ENCODE data around the gene COL4A2.

COL4A2 gene

DNA sequence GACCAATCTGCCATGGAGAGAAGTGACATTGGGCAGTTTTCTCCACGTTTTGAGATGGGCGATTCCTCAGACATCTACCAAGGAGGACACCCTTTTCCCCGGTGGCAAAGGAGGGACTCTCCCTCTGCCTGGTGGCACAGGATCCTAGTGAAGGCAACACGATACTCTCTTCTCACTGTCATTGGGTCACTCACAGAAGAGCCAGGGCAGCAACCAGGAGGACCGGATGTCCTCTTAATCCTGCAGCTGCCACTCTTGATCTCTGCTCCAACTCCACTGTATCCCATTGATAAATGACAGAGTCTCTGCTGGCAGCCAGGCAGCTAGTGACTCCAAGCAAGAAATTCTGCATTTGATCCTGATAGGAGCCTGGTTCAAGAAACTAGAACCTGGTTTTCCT, 42.2 kb downstream of the COL4A2 start:
- no peak overlapping the region for H3K27ac ChIP-seq (ENCODE audit: extremely low read depth, low read depth, low read length)
- H3K4me3 ChIP-seq (ENCODE audit: low read depth, low read length) = no peak overlapping the region
- CTCF ChIA-PET = interaction anchor here (0.6 kb wide), 1 partner anchor 63 kb away, joined by 4 read pairs; no protein-coding TSS in a partner anchor
- H3K36me3 ChIP-seq (ENCODE audit: control insufficient read depth in 2 of 2, insufficient read depth in 1 of 2, low read length in 2 of 2) = no peaks in the 10 kb centered on the region
- H3K4me1 ChIP-seq (ENCODE audit: control insufficient read depth, insufficient read depth, low read length) = peaks cover 3% of the 10 kb centered on the region; the same call in 1 of the 2 replicates
- no peaks in the 10 kb centered on the region for H3K9me3 ChIP-seq (ENCODE audit: control insufficient read depth, insufficient read depth, low read depth, low read length)
- TF ChIP-seq ZNF501 (tag by site-specific recombination; IDR thresholded peaks at IDR 0.05) = no peak
- no peak for TF ChIP-seq GLIS1 (tag by site-specific recombination; IDR thresholded peaks at IDR 0.05)
- TF ChIP-seq ZNF341 (tag by site-specific recombination; IDR thresholded peaks at IDR 0.05; ENCODE audit: low read depth) = no peak
- TF ChIP-seq, protein P1, sequence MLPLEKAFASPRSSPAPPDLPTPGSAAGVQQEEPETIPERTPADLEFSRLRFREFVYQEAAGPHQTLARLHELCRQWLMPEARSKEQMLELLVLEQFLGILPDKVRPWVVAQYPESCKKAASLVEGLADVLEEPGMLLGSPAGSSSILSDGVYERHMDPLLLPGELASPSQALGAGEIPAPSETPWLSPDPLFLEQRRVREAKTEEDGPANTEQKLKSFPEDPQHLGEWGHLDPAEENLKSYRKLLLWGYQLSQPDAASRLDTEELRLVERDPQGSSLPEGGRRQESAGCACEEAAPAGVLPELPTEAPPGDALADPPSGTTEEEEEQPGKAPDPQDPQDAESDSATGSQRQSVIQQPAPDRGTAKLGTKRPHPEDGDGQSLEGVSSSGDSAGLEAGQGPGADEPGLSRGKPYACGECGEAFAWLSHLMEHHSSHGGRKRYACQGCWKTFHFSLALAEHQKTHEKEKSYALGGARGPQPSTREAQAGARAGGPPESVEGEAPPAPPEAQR (tag by site-specific recombination; IDR thresholded peaks at IDR 0.05) = no peak
- no peak for TF ChIP-seq ZNF112 (tag by site-specific recombination; IDR thresholded peaks at IDR 0.05)
- TF ChIP-seq EGR2 (tag by site-specific recombination; IDR thresholded peaks at IDR 0.05; ENCODE audit: low read depth) = no peak
- no peak for TF ChIP-seq ZSCAN23 (tag by site-specific recombination; IDR thresholded peaks at IDR 0.05)
- no peak for TF ChIP-seq ZNF561 (tag by site-specific recombination; IDR thresholded peaks at IDR 0.05; ENCODE audit: borderline replicate concordance)
- no peak for TF ChIP-seq ZNF791 (tag by site-specific recombination; IDR thresholded peaks at IDR 0.05)
- no peak for TF ChIP-seq ZNF24 (tag by site-specific recombination; IDR thresholded peaks at IDR 0.05)
- no peak for TF ChIP-seq ZNF433 (tag by site-specific recombination; IDR thresholded peaks at IDR 0.05; ENCODE audit: low read depth)
- TF ChIP-seq KLF8 (tag by site-specific recombination; IDR thresholded peaks at IDR 0.05) = no peak
- no peak for TF ChIP-seq ZNF132 (tag by site-specific recombination; IDR thresholded peaks at IDR 0.05; ENCODE audit: borderline replicate concordance)
- no peak for TF ChIP-seq ZNF302 (tag by site-specific recombination; IDR thresholded peaks at IDR 0.05; ENCODE audit: low read depth)
- no peak for TF ChIP-seq ZNF600 (tag by site-specific recombination; IDR thresholded peaks at IDR 0.05)
- no peak for TF ChIP-seq SP3 (tag by site-specific recombination; IDR thresholded peaks at IDR 0.05)
- TF ChIP-seq SCRT1 (tag by site-specific recombination; IDR thresholded peaks at IDR 0.05; ENCODE audit: borderline replicate concordance) = no peak
- TF ChIP-seq, protein P2, sequence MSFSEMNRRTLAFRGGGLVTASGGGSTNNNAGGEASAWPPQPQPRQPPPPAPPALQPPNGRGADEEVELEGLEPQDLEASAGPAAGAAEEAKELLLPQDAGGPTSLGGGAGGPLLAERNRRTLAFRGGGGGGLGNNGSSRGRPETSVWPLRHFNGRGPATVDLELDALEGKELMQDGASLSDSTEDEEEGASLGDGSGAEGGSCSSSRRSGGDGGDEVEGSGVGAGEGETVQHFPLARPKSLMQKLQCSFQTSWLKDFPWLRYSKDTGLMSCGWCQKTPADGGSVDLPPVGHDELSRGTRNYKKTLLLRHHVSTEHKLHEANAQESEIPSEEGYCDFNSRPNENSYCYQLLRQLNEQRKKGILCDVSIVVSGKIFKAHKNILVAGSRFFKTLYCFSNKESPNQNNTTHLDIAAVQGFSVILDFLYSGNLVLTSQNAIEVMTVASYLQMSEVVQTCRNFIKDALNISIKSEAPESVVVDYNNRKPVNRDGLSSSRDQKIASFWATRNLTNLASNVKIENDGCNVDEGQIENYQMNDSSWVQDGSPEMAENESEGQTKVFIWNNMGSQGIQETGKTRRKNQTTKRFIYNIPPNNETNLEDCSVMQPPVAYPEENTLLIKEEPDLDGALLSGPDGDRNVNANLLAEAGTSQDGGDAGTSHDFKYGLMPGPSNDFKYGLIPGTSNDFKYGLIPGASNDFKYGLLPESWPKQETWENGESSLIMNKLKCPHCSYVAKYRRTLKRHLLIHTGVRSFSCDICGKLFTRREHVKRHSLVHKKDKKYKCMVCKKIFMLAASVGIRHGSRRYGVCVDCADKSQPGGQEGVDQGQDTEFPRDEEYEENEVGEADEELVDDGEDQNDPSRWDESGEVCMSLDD (tag by site-specific recombination; IDR thresholded peaks at IDR 0.05) = no peak
- POLR2A ChIA-PET = no interaction called here

DNA sequence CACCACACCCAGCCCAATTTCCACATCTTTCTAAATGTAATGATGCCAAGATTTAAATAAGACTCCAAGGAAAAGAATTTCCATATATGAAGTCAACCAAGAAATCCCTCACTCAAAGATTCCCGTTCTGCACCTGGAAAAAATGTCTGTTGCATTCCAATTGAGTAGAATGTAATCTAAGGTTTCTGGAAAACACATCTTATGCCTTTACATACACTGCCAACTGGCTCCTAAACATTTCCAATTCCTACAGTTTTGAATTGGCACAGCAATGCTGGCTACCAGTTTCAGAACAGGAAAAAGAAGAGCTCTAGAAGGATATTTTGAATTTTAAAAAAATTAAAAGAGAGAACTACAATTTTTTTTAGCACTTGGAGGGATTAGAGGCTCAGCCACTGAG, 43.0 kb downstream of the COL4A2 start:
- no peak overlapping the region for H3K27ac ChIP-seq (ENCODE audit: extremely low read depth, low read depth, low read length)
- H3K4me1 ChIP-seq (ENCODE audit: control insufficient read depth, insufficient read depth, low read length) = peaks cover 3% of the 10 kb centered on the region; the same call in 1 of the 2 replicates
- TF ChIP-seq ZFHX2 (tag by site-specific recombination; conservative IDR thresholded peaks at IDR 0.05) (no peak), ZNF16 (tag by site-specific recombination; IDR thresholded peaks at IDR 0.05; ENCODE audit: low read depth) (no peak), KLF1 (tag by site-specific recombination; IDR thresholded peaks at IDR 0.05) (no peak), ZNF664 (tag by site-specific recombination; IDR thresholded peaks at IDR 0.05) (no peak), ZBTB7A (tag by site-specific recombination; IDR thresholded peaks at IDR 0.05; ENCODE audit: low read depth) (no peak), GLIS1 (tag by site-specific recombination; IDR thresholded peaks at IDR 0.05) (no peak), ZNF121 (tag by site-specific recombination; IDR thresholded peaks at IDR 0.05) (no peak)
- TF ChIP-seq, protein P3, sequence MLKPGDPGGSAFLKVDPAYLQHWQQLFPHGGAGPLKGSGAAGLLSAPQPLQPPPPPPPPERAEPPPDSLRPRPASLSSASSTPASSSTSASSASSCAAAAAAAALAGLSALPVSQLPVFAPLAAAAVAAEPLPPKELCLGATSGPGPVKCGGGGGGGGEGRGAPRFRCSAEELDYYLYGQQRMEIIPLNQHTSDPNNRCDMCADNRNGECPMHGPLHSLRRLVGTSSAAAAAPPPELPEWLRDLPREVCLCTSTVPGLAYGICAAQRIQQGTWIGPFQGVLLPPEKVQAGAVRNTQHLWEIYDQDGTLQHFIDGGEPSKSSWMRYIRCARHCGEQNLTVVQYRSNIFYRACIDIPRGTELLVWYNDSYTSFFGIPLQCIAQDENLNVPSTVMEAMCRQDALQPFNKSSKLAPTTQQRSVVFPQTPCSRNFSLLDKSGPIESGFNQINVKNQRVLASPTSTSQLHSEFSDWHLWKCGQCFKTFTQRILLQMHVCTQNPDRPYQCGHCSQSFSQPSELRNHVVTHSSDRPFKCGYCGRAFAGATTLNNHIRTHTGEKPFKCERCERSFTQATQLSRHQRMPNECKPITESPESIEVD (tag by site-specific recombination; IDR thresholded peaks at IDR 0.05) = no peak
- POLR2A ChIA-PET = no interaction called here
- H3K4me3 ChIP-seq (ENCODE audit: low read depth, low read length) = no peak overlapping the region
- H3K36me3 ChIP-seq (ENCODE audit: control insufficient read depth in 2 of 2, insufficient read depth in 1 of 2, low read length in 2 of 2) = no peaks in the 10 kb centered on the region
- no peaks in the 10 kb centered on the region for H3K9me3 ChIP-seq (ENCODE audit: control insufficient read depth, insufficient read depth, low read depth, low read length)
- CTCF ChIA-PET = no interaction called here
